ENCODE results near the gene BARHL1.

BARHL1 gene

GRCh38 chr9:132597073-132597775, 14.8 kb downstream of the BARHL1 start:
- Histone ChIP-seq H2AFZ (ENCODE audit: low read depth, low read length) (no peak overlapping the region), H3K9ac (ENCODE audit: low read length) (no peak overlapping the region), H3K4me2 (ENCODE audit: low read length) (no peak overlapping the region), H3K9me3 (ENCODE audit: insufficient read depth, low read length) (no peaks in the 10 kb centered on the region), H3K4me3 (ENCODE audit: low read length) (no peak overlapping the region), H3K79me2 (ENCODE audit: low read length) (no peaks in the 10 kb centered on the region), H4K20me1 (ENCODE audit: insufficient read depth, low read length) (no peaks in the 10 kb centered on the region), H3K4me1 (ENCODE audit: low read length) (no peaks in the 10 kb centered on the region), H3K27ac (ENCODE audit: low read length) (no peak overlapping the region), H3K36me3 (replicated peaks; ENCODE audit: low read depth, low read length) (peaks cover 26% of the 10 kb centered on the region), H3K27me3 (ENCODE audit: low read depth, low read length) (no peaks in the 10 kb centered on the region)
- no peak for TF ChIP-seq CTCF (IDR thresholded peaks at IDR 0.05; ENCODE audit: low read depth, low read length)
- no peak for TF ChIP-seq EZH2phosphoT487 (IDR thresholded peaks at IDR 0.05; ENCODE audit: low read depth)

GRCh38 chr9:132600326-132600984, 18.0 kb downstream of the BARHL1 start:
- Histone ChIP-seq H4K20me1 (ENCODE audit: insufficient read depth, low read length) (no peaks in the 10 kb centered on the region), H3K9ac (ENCODE audit: low read length) (no peak overlapping the region), H2AFZ (ENCODE audit: low read depth, low read length) (no peak overlapping the region), H3K4me1 (ENCODE audit: low read length) (no peaks in the 10 kb centered on the region), H3K27ac (ENCODE audit: low read length) (no peak overlapping the region), H3K36me3 (replicated peaks; ENCODE audit: low read depth, low read length) (peaks cover 36% of the 10 kb centered on the region), H3K4me3 (ENCODE audit: low read length) (no peak overlapping the region), H3K9me3 (ENCODE audit: insufficient read depth, low read length) (no peaks in the 10 kb centered on the region), H3K27me3 (ENCODE audit: low read depth, low read length) (no peaks in the 10 kb centered on the region), H3K79me2 (ENCODE audit: low read length) (no peaks in the 10 kb centered on the region), H3K4me2 (ENCODE audit: low read length) (no peak overlapping the region)
- no peak for TF ChIP-seq EZH2phosphoT487 (IDR thresholded peaks at IDR 0.05; ENCODE audit: low read depth)
- TF ChIP-seq CTCF (IDR thresholded peaks at IDR 0.05; ENCODE audit: low read depth, low read length): no peak

- Histone ChIP-seq H4K20me1 (ENCODE audit: insufficient read depth, low read length) (no peaks in the 10 kb centered on the region), H3K79me2 (ENCODE audit: low read length) (no peaks in the 10 kb centered on the region), H2AFZ (ENCODE audit: low read depth, low read length) (no peak overlapping the region), H3K4me2 (ENCODE audit: low read length) (no peak overlapping the region), H3K4me1 (ENCODE audit: low read length) (no peaks in the 10 kb centered on the region), H3K4me3 (ENCODE audit: low read length) (no peak overlapping the region), H3K9me3 (ENCODE audit: insufficient read depth, low read length) (no peaks in the 10 kb centered on the region), H3K9ac (ENCODE audit: low read length) (no peak overlapping the region), H3K27ac (ENCODE audit: low read length) (no peak overlapping the region), H3K36me3 (replicated peaks; ENCODE audit: low read depth, low read length) (peaks cover 37% of the 10 kb centered on the region), H3K27me3 (ENCODE audit: low read depth, low read length) (no peaks in the 10 kb centered on the region)
- TF ChIP-seq CTCF (IDR thresholded peaks at IDR 0.05; ENCODE audit: low read depth, low read length) (no peak), EZH2phosphoT487 (IDR thresholded peaks at IDR 0.05; ENCODE audit: low read depth) (no peak)
Observed at GRCh38 chr9:132602207-132602606, 19.8 kb downstream of the BARHL1 start.

- no peak for TF ChIP-seq EZH2phosphoT487 (IDR thresholded peaks at IDR 0.05; ENCODE audit: low read depth)
- no peak for TF ChIP-seq CTCF (IDR thresholded peaks at IDR 0.05; ENCODE audit: low read depth, low read length)
- H3K27me3 ChIP-seq (ENCODE audit: low read depth, low read length): no peaks in the 10 kb centered on the region
- H3K9ac ChIP-seq (ENCODE audit: low read length): no peak overlapping the region
- H3K36me3 ChIP-seq (replicated peaks; ENCODE audit: low read depth, low read length): peaks cover 41% of the 10 kb centered on the region
- no peak overlapping the region for H3K27ac ChIP-seq (ENCODE audit: low read length)
- H3K9me3 ChIP-seq (ENCODE audit: insufficient read depth, low read length): no peaks in the 10 kb centered on the region
- no peak overlapping the region for H2AFZ ChIP-seq (ENCODE audit: low read depth, low read length)
- H3K79me2 ChIP-seq (ENCODE audit: low read length): no peaks in the 10 kb centered on the region
- H3K4me3 ChIP-seq (ENCODE audit: low read length): no peak overlapping the region
- no peak overlapping the region for H3K4me2 ChIP-seq (ENCODE audit: low read length)
- no peaks in the 10 kb centered on the region for H3K4me1 ChIP-seq (ENCODE audit: low read length)
- H4K20me1 ChIP-seq (ENCODE audit: insufficient read depth, low read length): no peaks in the 10 kb centered on the region
Observed at GRCh38 chr9:132605387-132605786, 23.0 kb downstream of the BARHL1 start.
